NCI-H2227 (cell line): ENCODE data around the gene CD9.

Experiments used
- DNase-seq: peaks from one replicate; lab custom pipeline; 2025; ENCODE audit not compliant: unreplicated experiment; lab: John Stamatoyannopoulos, UW

The CD9 gene

DNA sequence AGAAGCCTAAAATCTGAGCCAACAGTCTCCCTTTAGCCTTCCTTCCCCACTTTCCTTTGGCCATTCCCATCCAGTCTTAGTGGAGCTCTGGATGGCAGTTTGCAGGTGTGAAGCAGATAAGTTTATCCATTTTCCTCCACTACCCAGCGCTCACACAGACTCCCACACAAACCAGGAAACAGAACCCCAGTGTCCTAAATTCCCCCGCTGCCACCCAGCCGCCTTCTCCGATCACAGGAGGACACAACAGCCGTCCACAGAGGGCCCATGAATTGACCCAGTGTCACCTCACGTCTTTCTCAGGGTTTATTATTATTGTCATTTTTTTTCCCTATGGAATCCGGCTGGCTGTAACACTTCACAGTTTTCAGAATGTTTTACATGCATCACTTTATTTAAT, 16.4 kb downstream of the CD9 start:
- no peak for DNase-seq

DNA sequence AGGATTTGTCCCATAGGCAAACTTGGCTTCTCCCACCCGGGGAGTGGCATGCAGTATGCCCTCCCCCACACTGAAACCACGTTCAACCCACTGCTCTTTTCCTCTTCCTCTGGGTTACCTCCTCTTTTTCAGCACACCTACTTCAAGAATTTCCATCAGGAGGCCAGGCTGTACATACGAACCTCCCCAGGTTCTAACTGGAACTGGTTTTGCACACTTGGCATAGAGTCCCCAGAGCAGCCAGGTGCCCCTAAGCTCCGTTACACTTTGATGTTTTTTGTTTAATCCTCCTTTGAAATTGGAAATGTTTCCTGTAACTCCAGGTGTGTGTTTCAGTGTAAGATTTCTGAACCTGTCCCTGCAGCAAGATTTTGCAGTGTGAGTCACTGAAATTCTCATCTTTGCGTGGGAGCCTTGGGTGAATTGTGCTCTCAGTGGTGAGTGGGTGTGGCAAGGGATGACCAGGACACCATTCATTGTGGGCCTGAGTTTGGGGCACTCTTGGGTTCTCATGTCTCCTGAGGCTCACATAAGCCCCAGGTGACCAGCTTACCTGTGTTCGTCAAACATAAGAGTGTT, 18.2 kb downstream of the CD9 start:
- no peak for DNase-seq

DNA sequence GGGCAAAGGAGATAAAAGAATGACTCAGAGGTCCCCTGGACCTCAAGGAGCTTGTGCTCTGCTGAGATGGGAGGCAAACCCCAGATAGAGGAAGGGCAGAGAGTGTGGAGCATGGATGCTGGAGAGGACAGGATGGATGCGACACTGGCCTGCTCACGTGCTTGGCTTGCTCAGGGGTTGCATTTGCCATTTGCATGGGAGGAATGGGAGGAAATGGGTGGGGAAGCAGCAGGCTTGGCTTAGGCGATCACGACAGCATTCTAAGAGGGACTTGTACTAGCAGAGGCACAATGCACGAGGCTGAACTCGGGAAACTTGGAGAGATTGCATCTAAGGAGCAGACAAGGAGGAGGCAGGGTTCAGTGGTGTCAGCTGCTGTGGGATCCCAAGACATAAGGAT, 19.8 kb downstream of the CD9 start:
- DNase-seq = no peak

DNA sequence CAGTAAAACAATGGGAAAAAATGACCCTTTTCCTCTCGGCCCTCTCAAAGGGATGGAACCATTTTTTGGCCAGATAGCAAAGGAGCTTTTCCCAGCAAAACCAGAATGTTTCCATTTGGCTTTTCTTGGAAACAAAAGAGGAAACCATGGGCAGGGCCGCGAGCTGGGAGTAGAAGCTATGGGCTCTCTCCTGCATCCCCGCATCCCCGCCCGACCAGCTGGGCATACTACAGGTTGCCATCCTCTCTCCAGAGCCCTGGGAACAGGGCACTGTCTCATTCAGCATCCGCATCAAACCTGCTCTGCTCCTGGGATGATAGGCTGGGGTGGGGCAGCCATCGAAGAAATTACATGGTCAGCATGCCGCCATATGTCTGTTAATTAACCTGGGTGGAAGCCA, 20.9 kb downstream of the CD9 start:
- DNase-seq = no peak

DNA sequence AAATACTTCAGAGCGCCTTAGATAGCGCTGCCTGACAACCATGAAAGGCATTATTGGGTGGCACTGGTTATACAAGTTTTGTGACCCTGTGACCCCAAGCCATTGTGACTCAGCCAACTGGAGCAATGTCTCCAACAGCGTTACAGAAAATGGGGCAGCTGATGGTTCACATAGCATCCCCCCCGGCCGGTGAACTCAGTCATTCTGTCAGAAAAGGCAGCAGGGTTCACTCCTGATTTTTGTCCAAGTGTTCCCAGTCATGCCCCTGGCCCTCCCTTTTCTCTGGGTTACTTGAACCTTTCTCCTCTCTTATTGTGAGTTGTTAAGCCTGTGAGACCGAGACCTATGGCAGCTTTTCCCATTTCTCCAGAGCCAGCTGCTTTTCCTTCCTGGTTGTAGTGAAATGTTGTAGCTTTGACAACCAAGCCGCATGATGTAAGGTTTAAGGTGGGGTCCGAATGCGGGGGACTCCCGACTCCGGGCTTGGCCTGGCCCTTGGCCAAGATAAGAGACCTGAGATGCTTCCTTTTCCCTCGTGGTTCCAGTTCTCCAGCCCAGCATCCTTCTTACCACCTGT, 22.0 kb downstream of the CD9 start:
- DNase-seq = no peak

DNA sequence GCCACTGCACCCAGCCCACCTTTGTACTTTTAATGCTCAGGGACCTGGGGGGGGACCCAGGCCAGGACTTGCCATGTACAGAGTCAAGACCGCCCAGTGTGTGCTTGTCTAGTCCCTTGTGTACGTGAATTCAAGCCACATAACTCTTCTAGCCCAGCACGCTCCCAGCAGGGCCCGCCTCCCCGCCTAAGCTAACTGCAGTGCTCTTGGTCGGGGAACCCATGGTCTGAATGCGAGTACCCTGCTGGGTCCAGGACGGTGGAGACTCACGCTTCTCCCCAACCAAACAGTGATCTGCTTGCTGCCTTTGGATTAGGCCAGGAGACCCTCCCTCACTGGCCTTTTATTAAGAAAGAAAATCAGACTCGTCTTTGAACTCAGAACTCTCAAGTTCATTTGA, 23.3 kb downstream of the CD9 start:
- no peak for DNase-seq

DNA sequence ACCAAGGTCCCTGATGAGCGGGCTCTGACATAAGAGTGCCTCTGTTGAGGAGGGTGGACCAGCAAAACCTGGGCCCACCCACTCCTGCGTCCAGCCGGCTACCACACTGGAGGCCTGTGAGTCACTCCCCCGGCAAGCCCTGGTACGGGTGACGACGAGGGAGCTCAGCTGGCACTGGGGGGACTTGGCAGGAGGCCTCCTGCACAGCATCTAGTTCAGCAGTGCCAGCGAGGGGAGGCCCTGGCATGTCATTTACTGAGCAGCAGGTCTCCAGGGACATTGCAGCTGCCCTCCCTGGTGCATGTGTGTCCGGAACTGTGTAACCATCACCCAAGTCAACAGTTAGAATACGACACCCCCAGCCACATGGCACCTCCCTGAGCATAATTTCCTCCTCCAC, 24.4 kb downstream of the CD9 start:
- DNase-seq = no peak

DNA sequence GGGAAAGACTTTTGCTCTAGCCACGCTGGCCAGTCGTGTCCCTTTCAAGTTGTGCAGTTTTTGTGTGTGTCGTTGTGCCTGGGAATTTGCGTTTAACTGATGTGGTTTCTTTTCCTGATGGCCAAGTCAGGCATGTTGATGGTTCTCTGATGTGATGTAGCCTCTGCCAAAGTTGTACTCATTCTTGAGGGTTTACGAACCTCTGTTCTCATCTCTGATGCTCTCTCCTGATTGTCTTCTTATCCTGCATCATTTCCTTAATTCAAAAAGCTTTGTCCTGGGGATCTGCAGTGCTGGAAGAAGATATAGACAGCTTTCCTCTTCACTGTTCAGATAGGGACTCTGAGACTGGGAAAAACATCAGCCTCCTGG, 25.4 kb downstream of the CD9 start:
- no peak for DNase-seq

DNA sequence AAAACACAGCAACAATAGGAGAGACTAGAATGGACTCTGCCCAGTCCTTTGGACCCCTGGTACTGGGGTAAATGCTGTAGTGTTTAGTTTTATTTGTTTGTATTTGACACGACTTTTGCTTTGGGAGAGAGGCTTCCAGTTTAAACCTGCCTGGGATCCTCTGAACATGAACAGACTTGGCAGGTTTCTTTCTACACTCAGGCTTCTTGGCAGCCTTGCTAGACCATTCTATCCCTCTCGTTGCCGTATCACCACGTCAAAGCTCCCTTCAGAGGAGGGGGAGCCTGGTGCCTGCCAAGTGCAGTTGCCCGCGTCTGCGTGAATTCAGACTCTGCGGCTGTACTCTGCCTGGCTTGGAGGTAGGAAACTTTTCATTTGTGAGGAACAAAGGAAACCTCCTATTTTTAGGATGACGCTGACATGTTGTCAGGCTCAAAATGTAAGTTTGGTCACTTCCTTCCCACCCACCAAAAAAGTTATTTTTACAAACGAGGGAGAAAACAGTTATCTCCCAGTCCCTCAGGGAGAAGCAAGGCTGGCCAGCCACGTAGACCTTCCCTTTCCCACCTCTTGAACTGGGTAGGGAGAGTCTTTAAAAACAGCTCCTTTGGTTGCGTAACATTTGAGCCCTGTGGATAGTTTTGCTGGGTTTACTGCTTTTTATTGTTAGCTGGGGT, 25.9 kb downstream of the CD9 start:
- DNase-seq = no peak

DNA sequence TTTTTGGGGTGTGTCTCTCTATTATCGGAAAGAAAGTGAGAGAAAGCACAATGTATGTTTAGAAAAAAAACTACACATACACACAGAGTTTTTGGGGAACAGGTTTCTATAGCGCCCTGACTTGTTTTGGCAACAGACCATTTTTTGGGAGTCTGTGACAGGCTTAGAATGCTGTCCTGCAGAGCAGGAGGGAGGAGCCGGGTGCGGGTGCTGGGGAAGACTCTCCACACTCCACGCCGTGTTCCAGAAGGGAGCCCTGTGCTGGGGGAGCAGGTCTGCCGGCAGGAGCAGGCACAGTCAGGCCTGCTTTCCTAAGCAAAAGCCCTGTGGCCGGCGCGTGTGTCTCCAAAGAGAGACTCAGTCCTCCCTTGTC, 26.5 kb downstream of the CD9 start:
- DNase-seq = no peak

DNA sequence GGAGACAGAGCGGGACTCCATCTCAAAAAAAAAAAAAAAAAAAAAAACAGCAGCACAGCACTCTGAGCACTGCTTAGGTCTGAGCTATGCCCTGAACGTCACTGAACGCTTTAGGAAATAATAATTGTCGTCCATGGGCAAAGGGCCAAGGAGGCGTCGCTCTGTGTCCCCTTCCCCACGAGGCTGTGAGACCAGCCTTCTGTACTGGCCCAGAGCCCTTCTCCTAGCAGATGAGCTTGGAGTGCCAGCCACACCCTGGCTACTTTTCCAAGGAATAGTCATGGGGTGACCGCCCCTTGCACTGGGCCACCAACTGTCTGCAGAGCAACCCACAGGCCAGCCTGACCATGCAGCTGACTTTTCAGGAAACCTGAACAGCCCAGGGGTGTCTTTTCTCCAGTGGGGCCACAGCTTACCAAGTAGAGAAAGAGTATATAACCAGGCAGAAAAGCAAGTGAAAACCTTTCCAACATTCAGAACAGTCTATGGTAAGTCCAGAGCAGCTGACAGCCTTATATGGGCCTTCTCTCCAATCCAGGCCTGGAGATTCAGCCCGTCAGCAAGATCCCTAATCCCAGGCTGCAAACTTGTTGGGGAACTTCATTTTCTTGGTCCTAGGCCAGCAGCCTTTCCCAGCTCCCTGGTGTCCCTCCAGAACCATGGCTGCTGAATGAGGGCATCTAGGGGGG, 28.5 kb downstream of the CD9 start:
- no peak for DNase-seq

DNA sequence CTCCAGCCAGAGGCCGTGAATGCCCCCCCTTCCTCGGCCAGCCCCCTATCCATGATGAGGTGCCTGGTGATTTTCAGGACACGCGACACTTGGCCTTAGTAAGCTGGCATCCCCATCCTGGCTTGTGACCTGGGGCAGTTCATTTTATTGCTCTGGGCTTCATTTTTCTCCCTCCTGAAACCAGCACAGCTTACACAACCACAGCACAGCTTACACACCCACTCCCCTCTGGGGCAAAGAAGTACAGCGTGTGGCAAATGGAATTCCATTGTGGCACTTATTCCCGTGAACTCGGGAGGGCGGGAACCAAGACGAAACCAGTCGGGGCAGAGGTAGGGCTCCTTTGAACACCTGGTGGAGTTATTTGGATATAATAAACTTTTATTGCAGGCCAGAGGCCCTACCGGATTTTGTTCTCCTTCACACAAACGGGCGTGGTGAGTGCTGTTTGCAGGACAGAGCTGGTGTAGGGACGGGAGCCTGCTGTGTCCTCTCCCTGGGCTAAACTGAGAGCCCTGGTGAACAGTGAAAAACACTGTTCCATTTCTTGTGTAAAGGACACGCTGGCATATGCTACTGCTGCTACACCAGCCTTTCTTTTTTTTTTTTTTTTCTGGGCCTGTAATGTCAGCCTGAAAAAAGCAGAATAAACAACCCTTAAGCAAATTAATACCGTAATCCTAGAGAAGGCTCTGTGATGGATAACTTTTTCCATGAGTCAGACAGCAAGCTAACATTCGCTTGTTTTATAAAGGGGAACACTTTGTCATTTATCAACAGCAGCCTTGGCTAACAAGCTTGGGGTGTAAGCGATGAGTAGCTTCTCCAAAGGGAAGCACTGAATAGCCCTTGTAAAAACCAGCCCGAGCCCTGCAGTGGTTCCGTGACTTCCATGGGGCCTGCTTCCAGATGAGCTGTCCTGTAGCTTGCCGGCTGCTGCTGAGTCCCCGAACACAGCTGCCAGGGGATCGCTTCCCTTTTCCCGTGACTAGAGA, 29.3 kb downstream of the CD9 start:
- DNase-seq = no peak

DNA sequence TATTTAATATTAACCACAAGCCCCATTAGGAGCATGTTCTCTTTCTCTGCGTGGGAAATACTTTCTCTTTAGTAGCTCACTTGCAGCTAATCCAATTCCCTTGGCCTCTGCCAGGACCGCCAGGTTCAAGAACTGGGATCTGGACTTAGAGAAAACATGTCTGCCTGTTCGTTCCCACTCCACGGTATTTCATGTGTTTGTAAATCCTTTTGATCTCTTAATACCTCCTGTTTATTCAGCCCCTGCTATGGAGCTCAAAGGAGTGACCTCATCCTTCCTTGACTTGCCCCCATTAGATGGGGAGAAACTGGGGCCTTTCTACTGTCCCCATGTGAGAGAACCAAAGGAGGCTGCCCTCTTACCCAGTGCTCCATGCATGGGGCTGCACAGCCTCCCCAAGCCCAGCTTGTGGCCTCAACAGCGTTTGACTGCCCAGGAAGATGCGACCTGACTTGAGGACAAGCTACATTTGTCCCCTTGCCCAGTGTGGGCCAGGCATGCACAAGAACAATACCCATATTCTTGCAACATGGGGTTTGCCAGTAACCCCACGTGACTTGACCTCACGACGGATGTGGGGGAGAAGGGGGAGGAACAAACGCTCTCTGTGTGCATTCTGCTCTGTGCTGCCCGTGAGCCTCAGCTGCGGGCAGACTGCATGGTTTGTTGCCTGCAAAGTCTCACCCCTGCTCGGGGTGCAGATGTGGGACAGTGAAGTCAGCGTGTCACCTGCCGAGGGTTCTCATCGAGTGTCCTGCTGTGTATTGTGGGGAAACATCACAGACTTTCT, 30.3 kb downstream of the CD9 start:
- DNase-seq = no peak

DNA sequence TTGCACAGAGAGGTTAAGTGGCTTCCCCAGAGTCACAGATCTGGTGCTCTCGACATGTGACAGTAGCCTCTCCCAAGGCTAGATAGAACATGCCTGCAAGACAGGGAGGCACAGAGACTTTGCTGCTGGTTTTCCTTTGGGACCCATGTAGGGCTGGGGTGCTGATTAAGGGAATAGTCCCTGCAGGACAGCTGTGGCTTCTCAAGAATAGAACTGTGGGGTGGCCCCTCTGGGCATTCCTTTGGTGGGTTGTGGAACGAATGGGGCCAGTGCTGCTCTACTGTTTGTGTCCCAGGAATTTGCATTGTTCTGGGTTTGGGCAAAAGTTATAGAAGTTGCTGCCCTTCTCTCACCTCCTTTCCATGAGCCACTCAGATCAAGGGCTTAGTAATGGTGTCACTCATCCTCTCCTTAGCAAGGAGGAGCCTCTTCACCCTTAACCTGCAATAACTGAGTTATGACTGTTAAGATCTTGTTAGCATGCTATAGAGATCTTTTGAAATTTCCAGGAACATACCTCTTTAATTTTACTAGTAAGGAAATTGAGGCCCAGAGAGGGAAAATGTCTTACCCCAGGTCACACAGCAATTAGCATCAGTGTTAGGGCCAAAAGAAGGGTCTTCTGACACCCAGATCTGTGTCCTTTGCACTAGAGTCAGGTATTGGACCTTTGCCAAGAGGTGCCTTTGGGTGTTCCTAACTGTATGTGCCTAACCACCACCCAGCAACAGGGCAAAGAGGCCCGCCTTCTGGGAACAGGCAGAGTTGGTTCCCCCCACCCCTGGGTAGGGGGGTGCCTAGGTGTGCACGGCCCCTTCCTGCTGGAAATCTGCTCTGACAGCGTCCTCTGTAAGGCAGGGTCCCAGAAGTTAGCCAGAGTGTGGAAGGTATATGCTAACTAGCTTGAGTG, 31.4 kb downstream of the CD9 start:
- no peak for DNase-seq

DNA sequence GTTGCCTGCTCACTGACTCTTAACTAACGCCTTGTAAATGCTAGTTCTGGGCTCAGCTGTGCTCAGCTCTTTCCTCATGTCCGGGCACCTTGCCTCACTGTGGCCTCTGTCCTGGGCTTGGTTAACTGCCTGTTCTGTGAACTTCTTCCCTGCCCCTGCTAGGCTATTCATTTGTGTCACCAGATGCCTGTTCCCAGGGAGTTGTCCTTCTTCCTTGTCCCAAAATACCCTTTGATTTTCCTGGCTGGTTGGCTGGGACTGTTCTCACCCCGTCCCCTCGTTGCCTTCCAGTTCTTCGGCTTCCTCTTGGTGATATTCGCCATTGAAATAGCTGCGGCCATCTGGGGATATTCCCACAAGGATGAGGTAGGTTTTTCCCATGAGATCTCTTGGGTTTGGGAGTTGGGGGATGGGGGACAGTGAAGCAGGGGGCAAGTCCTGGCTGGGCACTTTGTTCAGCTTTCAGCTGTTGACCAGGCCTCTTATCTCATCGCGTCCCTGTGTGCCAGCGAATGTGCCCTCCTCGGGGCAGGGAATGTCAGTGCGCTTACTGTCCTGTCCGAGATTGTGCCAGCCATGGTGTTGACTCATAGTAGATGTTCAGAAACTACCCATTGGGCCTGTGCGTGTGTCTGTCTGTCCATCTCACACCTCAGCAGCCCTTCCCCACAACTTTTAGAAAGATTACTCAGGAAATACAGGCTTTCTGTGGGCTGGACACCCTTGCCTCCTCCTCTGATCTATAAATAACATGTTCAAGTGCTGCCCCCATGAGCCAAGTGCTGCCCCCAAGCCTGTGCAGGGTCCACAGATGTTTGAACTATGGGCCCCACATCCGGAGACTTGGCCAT, 33.1 kb downstream of the CD9 start:
- DNase-seq = no peak

DNA sequence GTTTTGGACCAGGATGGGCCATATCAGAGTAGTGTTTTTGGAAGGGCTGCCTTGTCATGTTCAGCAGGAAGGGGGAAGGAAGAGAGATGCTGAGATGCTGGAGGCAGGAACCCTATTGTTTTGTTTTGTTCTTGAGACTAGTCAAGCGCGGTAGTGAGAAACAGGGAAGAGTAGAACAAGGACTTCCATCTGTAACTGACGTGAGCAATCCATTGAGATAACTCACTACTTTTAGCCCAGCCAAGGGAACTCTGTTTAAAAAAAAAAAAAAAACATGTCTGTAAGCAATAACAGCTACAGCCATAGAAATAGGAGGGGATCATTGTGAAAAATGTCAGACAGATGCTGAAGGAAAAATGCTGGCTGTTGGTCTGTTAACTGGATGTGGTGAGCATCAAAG, 34.0 kb downstream of the CD9 start:
- DNase-seq = no peak

DNA sequence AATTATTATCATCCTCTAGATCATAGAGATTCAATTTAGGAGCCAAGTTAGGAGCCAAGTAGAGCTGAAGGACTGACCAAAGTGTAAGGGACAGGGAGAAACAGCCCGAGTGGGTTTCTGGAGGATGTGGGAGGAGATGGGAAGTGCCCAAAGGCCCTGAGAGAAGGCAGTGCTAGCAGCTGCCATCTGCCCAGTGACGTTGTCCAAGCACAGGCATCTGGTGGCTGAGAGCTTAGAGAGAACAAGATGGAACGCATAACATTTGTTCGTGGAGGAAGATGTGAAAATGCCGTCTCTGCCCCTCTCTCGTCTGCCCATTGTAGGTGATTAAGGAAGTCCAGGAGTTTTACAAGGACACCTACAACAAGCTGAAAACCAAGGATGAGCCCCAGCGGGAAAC, 34.7 kb downstream of the CD9 start:
- no peak for DNase-seq

DNA sequence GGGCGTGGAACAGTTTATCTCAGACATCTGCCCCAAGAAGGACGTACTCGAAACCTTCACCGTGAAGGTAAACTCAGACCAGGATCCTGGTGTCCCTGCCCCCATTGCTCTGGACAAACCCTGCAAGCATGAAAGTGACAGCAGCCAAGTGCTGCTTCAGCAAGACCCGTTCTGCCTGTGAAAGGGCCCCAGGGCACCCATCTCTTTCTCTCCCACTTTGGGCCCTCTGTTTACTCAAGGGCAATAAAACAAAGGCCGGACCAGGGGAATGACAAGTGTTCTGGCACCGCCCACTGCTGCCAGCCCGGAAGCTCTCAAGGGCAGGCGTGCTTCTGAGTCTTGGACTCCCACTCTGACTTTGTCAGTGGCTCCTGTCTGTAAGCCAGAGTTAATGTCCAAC, 35.3 kb downstream of the CD9 start:
- no peak for DNase-seq
